GM21515 (cell line): ENCODE data around the gene PDE6C.
"Not testable (repeated sequence)": the region's sequence is repeated elsewhere in the genome, so short reads cannot be mapped to it uniquely, and the experiment has no call there.

ENCODE experiments used
- ATAC-seq: cut with Tn5 transposase; IDR thresholded peaks from one replicate; pipeline ENCODE4 v1.9.1; 2021; ENCODE audit not compliant: unreplicated experiment

PDE6C gene

GRCh38 chr10:93629647-93630305, 17.4 kb downstream of the PDE6C start:
- ATAC-seq, result no peak

GRCh38 chr10:93630625-93631557, 18.6 kb downstream of the PDE6C start:
- ATAC-seq, result no peak

- ATAC-seq, result no peak
Observed at GRCh38 chr10:93639791-93640190, 27.5 kb downstream of the PDE6C start.

- ATAC-seq, result no peak
Observed at GRCh38 chr10:93652857-93653256, 40.5 kb downstream of the PDE6C start.

GRCh38 chr10:93654201-93654600, 41.9 kb downstream of the PDE6C start:
- ATAC-seq, result no peak

- no peak for ATAC-seq
Observed at GRCh38 chr10:93656155-93656554, 43.8 kb downstream of the PDE6C start.

- ATAC-seq, result no peak
Observed at GRCh38 chr10:93657757-93658156, 45.4 kb downstream of the PDE6C start.

GRCh38 chr10:93666030-93666429, 53.7 kb downstream of the PDE6C start:
- ATAC-seq, result no peak

- no peak for ATAC-seq
Observed at GRCh38 chr10:93667795-93668194, 55.5 kb downstream of the PDE6C start.

- no peak for ATAC-seq
Observed at GRCh38 chr10:93670372-93670771, 58.0 kb downstream of the PDE6C start.

GRCh38 chr10:93671042-93671441, 58.7 kb downstream of the PDE6C start:
- ATAC-seq, result no peak

GRCh38 chr10:93672022-93672678, 59.8 kb downstream of the PDE6C start:
- ATAC-seq, result no peak

GRCh38 chr10:93672890-93673289, 60.6 kb downstream of the PDE6C start:
- no peak for ATAC-seq

GRCh38 chr10:93673791-93674190, 61.5 kb downstream of the PDE6C start:
- ATAC-seq, result no peak

GRCh38 chr10:93678386-93678785, 66.0 kb downstream of the PDE6C start:
- ATAC-seq, result no peak

GRCh38 chr10:93678805-93679587, 66.7 kb downstream of the PDE6C start:
- ATAC-seq, result no peak

GRCh38 chr10:93680412-93681047, 68.2 kb downstream of the PDE6C start:
- no peak for ATAC-seq

- no peak for ATAC-seq
Observed at GRCh38 chr10:93687737-93688136, 75.4 kb downstream of the PDE6C start.

- no peak for ATAC-seq
Observed at GRCh38 chr10:93695740-93696139, 83.4 kb downstream of the PDE6C start.

GRCh38 chr10:93696582-93696981, 84.2 kb downstream of the PDE6C start:
- ATAC-seq, result not testable (repeated sequence)
